HG03439 (cell line): Measurements from ENCODE around the gene NKAPD1.
"Not testable (repeated sequence)": the region's sequence is repeated elsewhere in the genome, so short reads cannot be mapped to it uniquely, and the experiment has no call there.

Source experiments
- ATAC-seq: cut with Tn5 transposase; IDR thresholded peaks from one replicate; pipeline ENCODE4 v1.9.1; 2021; ENCODE audit warnings: mild to moderate bottlenecking, moderate library complexity; ENCODE audit not compliant: unreplicated experiment

Gene NKAPD1

GRCh38 chr11:112073941-112074811 is at the start of gene NKAPD1, which contains the start of gene PIH1D2:
Gene NKAPD1, plus strand, starts transcription at chr11:112074299. Its CDS starts 1,276 bp downstream, at chr11:112075575.
Gene PIH1D2, minus strand, starts transcription at chr11:112074017. Its CDS starts 843 bp downstream, at chr11:112073174.
- peak; percentile 91 for ATAC-seq

GRCh38 chr11:112024773-112025678 is 49.1 kb upstream of the NKAPD1 start, which contains the start of gene DLAT:
Gene DLAT, plus strand, starts transcription at chr11:112025408. Its CDS starts 65 bp downstream, at chr11:112025473.
- ATAC-seq, result peak; percentile 86

GRCh38 chr11:112025707-112026106 is 48.4 kb upstream of the NKAPD1 start:
- no peak for ATAC-seq

- not testable (repeated sequence) for ATAC-seq
Observed at GRCh38 chr11:112026784-112027410, 47.2 kb upstream of the NKAPD1 start.

GRCh38 chr11:112029460-112029859 is 44.6 kb upstream of the NKAPD1 start:
- ATAC-seq, result no peak

- ATAC-seq, result no peak
Observed at GRCh38 chr11:112033902-112034301, 40.2 kb upstream of the NKAPD1 start.

GRCh38 chr11:112037527-112037926 is 36.6 kb upstream of the NKAPD1 start:
- ATAC-seq, result no peak

- ATAC-seq, result no peak
Observed at GRCh38 chr11:112042161-112042960, 31.7 kb upstream of the NKAPD1 start.

GRCh38 chr11:112042961-112043304 is 31.2 kb upstream of the NKAPD1 start:
- no peak for ATAC-seq

- ATAC-seq, result no peak
Observed at GRCh38 chr11:112044961-112045360, 29.1 kb upstream of the NKAPD1 start.

GRCh38 chr11:112046647-112047046 is 27.5 kb upstream of the NKAPD1 start:
- not testable (repeated sequence) for ATAC-seq

GRCh38 chr11:112048256-112048655 is 25.8 kb upstream of the NKAPD1 start:
- not testable (repeated sequence) for ATAC-seq

GRCh38 chr11:112049777-112050176 is 24.3 kb upstream of the NKAPD1 start:
- ATAC-seq, result no peak

- ATAC-seq, result peak; percentile 69
Observed at GRCh38 chr11:112050721-112051120, 23.4 kb upstream of the NKAPD1 start.

GRCh38 chr11:112051768-112052167 is 22.3 kb upstream of the NKAPD1 start:
- no peak for ATAC-seq

GRCh38 chr11:112057170-112057569 is 16.9 kb upstream of the NKAPD1 start:
- ATAC-seq, result no peak

GRCh38 chr11:112058103-112058502 is 16.0 kb upstream of the NKAPD1 start:
- ATAC-seq, result no peak

GRCh38 chr11:112062923-112063322 is 11.2 kb upstream of the NKAPD1 start:
- ATAC-seq, result no peak

GRCh38 chr11:112082729-112083128 is 8.6 kb downstream of the NKAPD1 start:
- no peak for ATAC-seq

- peak; percentile 32 for ATAC-seq
Observed at GRCh38 chr11:112085822-112086421, 11.8 kb downstream of the NKAPD1 start.
